Testis (tissue), 2 donors: Measurements from ENCODE around the gene NFATC1.

ENCODE experiments used
- POLR2A ChIP-seq: fragments of 450-650 bp; IDR thresholded peaks from one replicate; pipeline ENCODE4 v1.6.1; 2017; ENCODE audit warnings: antibody characterized with exemption, mild to moderate bottlenecking, moderate library complexity
- TF ChIP-seq, protein P1 (sequence below), 3 experiments: fragments of 450-650 bp in 2 of 3; fragments of 200-600 bp in 1 of 3; sonication (generic) in 1 of 3; IDR thresholded peaks; one replicate each; pipeline ENCODE4 v1.5.1; 2016 to 2019; ENCODE audit warnings: antibody characterized with exemption in 3 of 3, mild to moderate bottlenecking in 2 of 3, moderate library complexity in 1 of 3

DNA sequence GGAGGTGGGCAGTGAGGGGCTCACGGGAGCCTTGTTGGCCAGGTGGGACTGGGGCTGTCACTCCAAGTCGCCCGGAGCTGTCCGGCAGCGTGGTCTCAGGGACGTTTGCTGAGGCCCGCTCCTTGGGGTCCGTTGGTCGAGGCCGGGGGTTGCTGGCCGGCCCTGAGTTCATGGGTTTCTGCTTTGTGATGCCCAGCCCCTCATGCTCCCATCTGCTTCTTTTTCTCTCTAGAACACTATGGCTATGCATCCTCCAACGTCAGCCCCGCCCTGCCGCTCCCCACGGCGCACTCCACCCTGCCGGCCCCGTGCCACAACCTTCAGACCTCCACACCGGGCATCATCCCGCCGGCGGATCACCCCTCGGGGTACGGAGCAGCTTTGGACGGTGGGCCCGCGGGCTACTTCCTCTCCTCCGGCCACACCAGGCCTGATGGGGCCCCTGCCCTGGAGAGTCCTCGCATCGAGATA, 14.5 kb downstream of the NFATC1 start:
- TF ChIP-seq, protein P1, sequence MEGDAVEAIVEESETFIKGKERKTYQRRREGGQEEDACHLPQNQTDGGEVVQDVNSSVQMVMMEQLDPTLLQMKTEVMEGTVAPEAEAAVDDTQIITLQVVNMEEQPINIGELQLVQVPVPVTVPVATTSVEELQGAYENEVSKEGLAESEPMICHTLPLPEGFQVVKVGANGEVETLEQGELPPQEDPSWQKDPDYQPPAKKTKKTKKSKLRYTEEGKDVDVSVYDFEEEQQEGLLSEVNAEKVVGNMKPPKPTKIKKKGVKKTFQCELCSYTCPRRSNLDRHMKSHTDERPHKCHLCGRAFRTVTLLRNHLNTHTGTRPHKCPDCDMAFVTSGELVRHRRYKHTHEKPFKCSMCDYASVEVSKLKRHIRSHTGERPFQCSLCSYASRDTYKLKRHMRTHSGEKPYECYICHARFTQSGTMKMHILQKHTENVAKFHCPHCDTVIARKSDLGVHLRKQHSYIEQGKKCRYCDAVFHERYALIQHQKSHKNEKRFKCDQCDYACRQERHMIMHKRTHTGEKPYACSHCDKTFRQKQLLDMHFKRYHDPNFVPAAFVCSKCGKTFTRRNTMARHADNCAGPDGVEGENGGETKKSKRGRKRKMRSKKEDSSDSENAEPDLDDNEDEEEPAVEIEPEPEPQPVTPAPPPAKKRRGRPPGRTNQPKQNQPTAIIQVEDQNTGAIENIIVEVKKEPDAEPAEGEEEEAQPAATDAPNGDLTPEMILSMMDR (IDR thresholded peaks at IDR 0.05), result no peak
- no peak for TF ChIP-seq POLR2A
